SK-N-SH treated with all-trans-retinoic acid at 6 μM for 48 hours (cell line): ENCODE measurements around the gene MARF1.

ENCODE experiments used
- ATAC-seq: fragments of 200-7000 bp; cut with Tn5 transposase; 3 replicates; pipeline ENCODE4 v1.9.1; 2020; ENCODE audit warnings: mild to moderate bottlenecking, moderate library complexity
- ARNTL ChIP-seq: fragments of 450-650 bp; formaldehyde crosslinking; IDR thresholded peaks from 2 replicates; pipeline ENCODE4 v1.5.0; 2020; ENCODE audit warnings: low read depth, mild to moderate bottlenecking, moderate library complexity, borderline replicate concordance
- BACH2 ChIP-seq: fragments of 250-450 bp; sonication (Bioruptor Pico); IDR thresholded peaks from 2 replicates; pipeline ENCODE4 v1.9.0; 2021; ENCODE audit warnings: mild to moderate bottlenecking, borderline replicate concordance
- CSDC2 ChIP-seq: fragments of 250-450 bp; sonication (Bioruptor Pico); IDR thresholded peaks from 2 replicates; pipeline ENCODE4 v1.5.0; 2020; ENCODE audit warnings: mild to moderate bottlenecking, moderate library complexity
- ESRRG ChIP-seq: fragments of 250-450 bp; sonication (Bioruptor Pico); IDR thresholded peaks from 2 replicates; pipeline ENCODE4 v1.6.1; 2021; ENCODE audit warnings: mild to moderate bottlenecking
- GLIS3 ChIP-seq: fragments of 250-450 bp; sonication (Bioruptor Pico); IDR thresholded peaks from 2 replicates; pipeline ENCODE4 v1.5.0; 2020; ENCODE audit warnings: mild to moderate bottlenecking, moderate library complexity
- ISL1 ChIP-seq: fragments of 250-450 bp; sonication (Bioruptor Pico); IDR thresholded peaks from 2 replicates; pipeline ENCODE4 v2.1.2; 2022; ENCODE audit warnings: mild to moderate bottlenecking, moderate library complexity
- OSR1 ChIP-seq: fragments of 250-450 bp; sonication (Bioruptor Pico); IDR thresholded peaks from 2 replicates; pipeline ENCODE4 v1.8.0; 2022; ENCODE audit warnings: moderate library complexity, mild to moderate bottlenecking, inconsistent platforms
- PPARA ChIP-seq: fragments of 250-450 bp; sonication (Bioruptor Pico); IDR thresholded peaks from 2 replicates; pipeline ENCODE4 v1.5.0; 2020; ENCODE audit warnings: mild to moderate bottlenecking, borderline replicate concordance
- RARB ChIP-seq: fragments of 250-450 bp; sonication (Bioruptor Pico); IDR thresholded peaks from 2 replicates; pipeline ENCODE4 v1.8.0; 2021; ENCODE audit warnings: mild to moderate bottlenecking, moderate library complexity
- SNAI2 ChIP-seq: fragments of 250-450 bp; sonication (Bioruptor Pico); IDR thresholded peaks from 2 replicates; pipeline ENCODE4 v1.5.0; 2020; ENCODE audit warnings: mild to moderate bottlenecking, moderate library complexity
- ZC3H10 ChIP-seq: fragments of 250-450 bp; sonication (Bioruptor Pico); IDR thresholded peaks from 2 replicates; pipeline ENCODE4 v1.5.1; 2021; ENCODE audit warnings: mild to moderate bottlenecking, moderate library complexity
- ZFP3 ChIP-seq: fragments of 250-450 bp; sonication (Bioruptor Pico); IDR thresholded peaks from 2 replicates; pipeline ENCODE4 v1.5.0; 2020; ENCODE audit warnings: mild to moderate bottlenecking, moderate library complexity
- ZFP30 ChIP-seq: fragments of 450-650 bp; formaldehyde crosslinking; IDR thresholded peaks from 2 replicates; pipeline ENCODE4 v1.5.0; 2022; ENCODE audit warnings: mild to moderate bottlenecking, moderate library complexity
- ZNF565 ChIP-seq: fragments of 450-650 bp; formaldehyde crosslinking; conservative IDR thresholded peaks from 2 replicates; pipeline ENCODE4 v1.5.0; 2020; ENCODE audit warnings: low read depth, mild to moderate bottlenecking, moderate library complexity
- ZNF8 ChIP-seq: fragments of 450-650 bp; formaldehyde crosslinking; IDR thresholded peaks from 2 replicates; pipeline ENCODE4 v1.5.0; 2020; ENCODE audit warnings: mild to moderate bottlenecking, moderate library complexity
- TF ChIP-seq, protein P1 (sequence below): fragments of 250-450 bp; sonication (Bioruptor Pico); IDR thresholded peaks from 2 replicates; pipeline ENCODE4 v1.5.0; 2020; ENCODE audit warnings: mild to moderate bottlenecking, moderate library complexity
- TF ChIP-seq, protein P2 (sequence below): fragments of 250-450 bp; sonication (Bioruptor Pico); IDR thresholded peaks from 2 replicates; pipeline ENCODE4 v1.5.1; 2021; ENCODE audit warnings: mild to moderate bottlenecking, moderate library complexity
- TF ChIP-seq, protein P3 (sequence below): fragments of 250-450 bp; sonication (Bioruptor Pico); IDR thresholded peaks from 2 replicates; pipeline ENCODE4 v1.5.1; 2020; ENCODE audit warnings: low read depth, mild to moderate bottlenecking, moderate library complexity
- TF ChIP-seq, protein P4 (sequence below): fragments of 250-450 bp; sonication (Bioruptor Pico); IDR thresholded peaks from 2 replicates; pipeline ENCODE4 v1.8.0; 2020; ENCODE audit warnings: mild to moderate bottlenecking, moderate library complexity, borderline replicate concordance

Gene MARF1

DNA sequence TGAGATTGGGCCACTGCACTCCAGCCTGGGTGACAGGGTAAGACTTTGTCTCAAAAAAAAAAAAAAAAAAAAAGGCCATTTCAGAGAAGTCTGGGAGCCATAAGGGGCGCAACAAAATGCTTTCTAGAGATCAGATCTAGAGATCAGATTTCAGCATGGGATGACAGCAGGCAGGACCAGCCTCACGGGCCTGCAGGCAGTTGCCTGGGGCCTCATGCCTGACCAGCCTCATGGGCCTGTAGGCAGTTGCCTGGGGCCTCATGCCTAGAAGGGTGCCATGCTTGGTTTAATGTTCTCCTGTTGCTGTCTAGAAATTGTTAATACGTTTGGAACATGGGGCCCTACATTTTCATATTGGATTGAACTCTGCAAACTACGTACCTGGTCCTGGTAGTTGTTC is 59.4 kb downstream of the MARF1 start (continued):
- TF ChIP-seq, protein P1, sequence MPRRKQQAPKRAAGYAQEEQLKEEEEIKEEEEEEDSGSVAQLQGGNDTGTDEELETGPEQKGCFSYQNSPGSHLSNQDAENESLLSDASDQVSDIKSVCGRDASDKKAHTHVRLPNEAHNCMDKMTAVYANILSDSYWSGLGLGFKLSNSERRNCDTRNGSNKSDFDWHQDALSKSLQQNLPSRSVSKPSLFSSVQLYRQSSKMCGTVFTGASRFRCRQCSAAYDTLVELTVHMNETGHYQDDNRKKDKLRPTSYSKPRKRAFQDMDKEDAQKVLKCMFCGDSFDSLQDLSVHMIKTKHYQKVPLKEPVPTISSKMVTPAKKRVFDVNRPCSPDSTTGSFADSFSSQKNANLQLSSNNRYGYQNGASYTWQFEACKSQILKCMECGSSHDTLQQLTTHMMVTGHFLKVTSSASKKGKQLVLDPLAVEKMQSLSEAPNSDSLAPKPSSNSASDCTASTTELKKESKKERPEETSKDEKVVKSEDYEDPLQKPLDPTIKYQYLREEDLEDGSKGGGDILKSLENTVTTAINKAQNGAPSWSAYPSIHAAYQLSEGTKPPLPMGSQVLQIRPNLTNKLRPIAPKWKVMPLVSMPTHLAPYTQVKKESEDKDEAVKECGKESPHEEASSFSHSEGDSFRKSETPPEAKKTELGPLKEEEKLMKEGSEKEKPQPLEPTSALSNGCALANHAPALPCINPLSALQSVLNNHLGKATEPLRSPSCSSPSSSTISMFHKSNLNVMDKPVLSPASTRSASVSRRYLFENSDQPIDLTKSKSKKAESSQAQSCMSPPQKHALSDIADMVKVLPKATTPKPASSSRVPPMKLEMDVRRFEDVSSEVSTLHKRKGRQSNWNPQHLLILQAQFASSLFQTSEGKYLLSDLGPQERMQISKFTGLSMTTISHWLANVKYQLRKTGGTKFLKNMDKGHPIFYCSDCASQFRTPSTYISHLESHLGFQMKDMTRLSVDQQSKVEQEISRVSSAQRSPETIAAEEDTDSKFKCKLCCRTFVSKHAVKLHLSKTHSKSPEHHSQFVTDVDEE (CRISPR knock-in tag), result no peak
- no peak for TF ChIP-seq ZFP30
- no peak for TF ChIP-seq OSR1 (CRISPR knock-in tag)
- TF ChIP-seq, protein P2, sequence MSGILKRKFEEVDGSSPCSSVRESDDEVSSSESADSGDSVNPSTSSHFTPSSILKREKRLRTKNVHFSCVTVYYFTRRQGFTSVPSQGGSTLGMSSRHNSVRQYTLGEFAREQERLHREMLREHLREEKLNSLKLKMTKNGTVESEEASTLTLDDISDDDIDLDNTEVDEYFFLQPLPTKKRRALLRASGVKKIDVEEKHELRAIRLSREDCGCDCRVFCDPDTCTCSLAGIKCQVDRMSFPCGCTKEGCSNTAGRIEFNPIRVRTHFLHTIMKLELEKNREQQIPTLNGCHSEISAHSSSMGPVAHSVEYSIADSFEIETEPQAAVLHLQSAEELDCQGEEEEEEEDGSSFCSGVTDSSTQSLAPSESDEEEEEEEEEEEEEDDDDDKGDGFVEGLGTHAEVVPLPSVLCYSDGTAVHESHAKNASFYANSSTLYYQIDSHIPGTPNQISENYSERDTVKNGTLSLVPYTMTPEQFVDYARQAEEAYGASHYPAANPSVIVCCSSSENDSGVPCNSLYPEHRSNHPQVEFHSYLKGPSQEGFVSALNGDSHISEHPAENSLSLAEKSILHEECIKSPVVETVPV, result no peak
- TF ChIP-seq CSDC2 (CRISPR knock-in tag), result no peak

DNA sequence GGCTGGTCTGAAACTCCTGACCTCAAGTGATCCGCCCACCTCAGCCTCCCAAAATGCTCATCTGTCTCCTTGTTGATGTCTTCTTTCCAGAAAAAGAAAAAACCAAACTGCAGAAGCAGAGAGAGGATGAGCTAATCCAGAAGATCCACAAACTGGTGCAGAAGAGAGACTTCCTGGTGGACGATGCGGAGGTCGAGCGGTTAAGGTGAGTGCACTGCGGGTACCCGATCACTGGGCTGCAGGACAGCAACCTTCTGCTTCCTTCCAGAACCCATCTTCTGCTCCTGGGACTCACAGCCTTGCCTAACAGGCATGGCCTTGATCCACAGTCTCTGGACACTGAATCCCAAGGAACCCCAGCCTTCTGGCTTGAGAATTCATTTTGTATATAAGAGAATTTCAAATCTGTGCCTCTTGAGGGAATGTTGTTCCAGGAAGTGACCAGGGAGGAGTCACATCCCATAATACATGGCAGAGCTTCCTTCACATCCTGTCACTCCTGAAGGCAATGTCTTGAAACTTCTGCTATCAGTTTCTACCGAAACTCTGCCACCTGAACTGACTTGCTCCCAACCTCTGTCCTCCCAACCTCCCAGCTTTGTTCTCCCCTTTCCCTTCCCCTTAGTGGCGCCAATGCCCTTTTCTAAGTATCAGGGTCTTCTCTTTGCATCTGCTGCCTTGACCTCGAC is 61.7 kb downstream of the MARF1 start:
- no peak for TF ChIP-seq ESRRG
- TF ChIP-seq, protein P1 (CRISPR knock-in tag), result no peak
- TF ChIP-seq ZFP30, result no peak

DNA sequence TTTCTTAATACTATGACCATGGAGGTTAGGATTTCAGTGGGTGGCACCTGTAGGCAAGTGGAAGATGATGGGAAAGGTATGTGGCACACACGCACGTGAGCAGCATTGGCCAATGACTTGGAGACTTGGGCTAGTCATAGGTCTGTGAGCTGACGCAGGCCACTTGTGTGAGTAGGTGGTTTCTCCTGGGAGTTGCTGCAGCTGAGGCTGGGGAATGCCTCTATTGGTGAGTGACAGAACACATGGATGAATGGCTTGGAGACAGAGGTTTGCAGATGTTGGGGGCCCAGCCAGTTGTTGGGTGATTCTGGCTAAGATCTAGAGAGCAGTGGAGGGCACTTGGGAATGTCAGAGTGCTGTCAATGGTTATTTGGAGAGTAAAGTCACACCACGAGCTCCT is 64.1 kb downstream of the MARF1 start:
- no peak for TF ChIP-seq PPARA (CRISPR knock-in tag)
- no peak for TF ChIP-seq BACH2 (CRISPR knock-in tag)
- TF ChIP-seq CSDC2 (CRISPR knock-in tag), result no peak
- no peak for TF ChIP-seq ZC3H10 (CRISPR knock-in tag)
- no peak for TF ChIP-seq ARNTL (CRISPR knock-in tag)
- TF ChIP-seq ZFP3, result no peak
- no peak for TF ChIP-seq RARB (CRISPR knock-in tag)
- no peak for ATAC-seq

More for the DNA sequence above, 61.7 kb downstream of the MARF1 start:
- no peak for ATAC-seq

DNA sequence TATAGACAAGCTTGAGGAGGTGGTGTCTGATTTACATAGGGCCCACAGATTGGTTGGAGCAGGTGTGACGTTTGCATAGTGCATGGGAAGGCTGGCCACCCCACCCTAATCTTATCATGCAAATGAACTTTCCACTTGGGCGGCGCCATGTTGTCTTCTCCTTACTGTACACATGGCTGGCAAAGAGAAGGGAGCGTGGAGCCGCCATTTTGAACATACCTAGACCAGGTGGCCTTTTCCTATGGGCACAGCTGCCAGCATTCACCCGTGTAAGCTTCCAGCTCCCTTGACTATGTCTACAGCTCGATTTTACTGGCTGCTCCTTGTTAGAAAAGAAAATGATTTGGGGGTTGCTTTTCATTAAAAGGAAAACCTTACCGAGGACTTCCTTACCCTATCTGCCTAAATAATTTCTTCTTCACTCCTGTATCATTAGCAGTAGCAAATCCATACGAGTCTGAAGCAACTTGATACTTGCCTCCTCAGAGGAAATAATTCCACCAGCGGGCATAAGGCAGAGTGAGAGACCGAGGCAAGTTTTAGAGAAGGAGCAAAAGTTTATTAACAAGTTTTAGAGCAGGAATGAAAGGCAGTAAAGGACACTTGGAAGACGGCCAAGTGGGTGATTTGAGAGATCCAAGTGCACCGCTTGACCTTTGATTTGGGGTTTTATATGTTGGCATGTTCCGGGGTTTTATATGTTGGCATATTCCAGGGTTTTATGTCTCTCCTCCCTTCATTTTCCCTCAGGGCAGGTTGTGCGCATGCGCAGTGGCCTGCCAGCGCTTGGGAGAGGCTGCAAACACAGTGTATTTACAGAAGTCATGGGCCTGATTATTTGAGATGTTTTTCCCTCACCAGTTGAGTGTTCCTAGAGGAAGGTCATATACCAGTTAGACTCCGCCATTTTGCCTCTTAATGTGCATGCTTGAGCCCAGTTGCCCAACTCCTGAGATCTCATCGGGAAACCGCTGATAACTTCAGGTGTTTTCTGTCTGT is 65.7 kb downstream of the MARF1 start:
- ATAC-seq, result no peak
- TF ChIP-seq, protein P1 (CRISPR knock-in tag), result no peak
- TF ChIP-seq, protein P2, result no peak
- no peak for TF ChIP-seq PPARA (CRISPR knock-in tag)
- TF ChIP-seq ZFP3, result no peak
- no peak for TF ChIP-seq SNAI2
- no peak for TF ChIP-seq ISL1 (CRISPR knock-in tag)
- TF ChIP-seq ZNF565 (CRISPR knock-in tag), result no peak
- TF ChIP-seq ZNF8 (CRISPR knock-in tag), result no peak
- TF ChIP-seq, protein P3, sequence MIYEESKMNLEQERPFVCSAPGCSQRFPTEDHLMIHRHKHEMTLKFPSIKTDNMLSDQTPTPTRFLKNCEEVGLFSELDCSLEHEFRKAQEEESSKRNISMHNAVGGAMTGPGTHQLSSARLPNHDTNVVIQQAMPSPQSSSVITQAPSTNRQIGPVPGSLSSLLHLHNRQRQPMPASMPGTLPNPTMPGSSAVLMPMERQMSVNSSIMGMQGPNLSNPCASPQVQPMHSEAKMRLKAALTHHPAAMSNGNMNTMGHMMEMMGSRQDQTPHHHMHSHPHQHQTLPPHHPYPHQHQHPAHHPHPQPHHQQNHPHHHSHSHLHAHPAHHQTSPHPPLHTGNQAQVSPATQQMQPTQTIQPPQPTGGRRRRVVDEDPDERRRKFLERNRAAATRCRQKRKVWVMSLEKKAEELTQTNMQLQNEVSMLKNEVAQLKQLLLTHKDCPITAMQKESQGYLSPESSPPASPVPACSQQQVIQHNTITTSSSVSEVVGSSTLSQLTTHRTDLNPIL, result no peak
- no peak for TF ChIP-seq ESRRG
- TF ChIP-seq, protein P4, sequence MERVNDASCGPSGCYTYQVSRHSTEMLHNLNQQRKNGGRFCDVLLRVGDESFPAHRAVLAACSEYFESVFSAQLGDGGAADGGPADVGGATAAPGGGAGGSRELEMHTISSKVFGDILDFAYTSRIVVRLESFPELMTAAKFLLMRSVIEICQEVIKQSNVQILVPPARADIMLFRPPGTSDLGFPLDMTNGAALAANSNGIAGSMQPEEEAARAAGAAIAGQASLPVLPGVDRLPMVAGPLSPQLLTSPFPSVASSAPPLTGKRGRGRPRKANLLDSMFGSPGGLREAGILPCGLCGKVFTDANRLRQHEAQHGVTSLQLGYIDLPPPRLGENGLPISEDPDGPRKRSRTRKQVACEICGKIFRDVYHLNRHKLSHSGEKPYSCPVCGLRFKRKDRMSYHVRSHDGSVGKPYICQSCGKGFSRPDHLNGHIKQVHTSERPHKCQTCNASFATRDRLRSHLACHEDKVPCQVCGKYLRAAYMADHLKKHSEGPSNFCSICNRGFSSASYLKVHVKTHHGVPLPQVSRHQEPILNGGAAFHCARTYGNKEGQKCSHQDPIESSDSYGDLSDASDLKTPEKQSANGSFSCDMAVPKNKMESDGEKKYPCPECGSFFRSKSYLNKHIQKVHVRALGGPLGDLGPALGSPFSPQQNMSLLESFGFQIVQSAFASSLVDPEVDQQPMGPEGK, result no peak
- no peak for TF ChIP-seq GLIS3 (CRISPR knock-in tag)
